Fibroblast of mammary gland (primary cell): ENCODE measurements around the gene SC5D.
A peak's percentile ranks its signal among the peaks of the same experiment; 100 is the strongest.

Experiments used
- DNase-seq: peaks from one replicate; pipeline ENCODE4 v3.0.0-alpha.2; 2010; ENCODE audit warnings: low read depth
- H3K4me3 ChIP-seq: 2 replicates; pipeline ENCODE4 v1.5.1; 2011; ENCODE audit warnings: low read depth, mild to moderate bottlenecking, low read length, moderate library complexity; ENCODE audit not compliant: control insufficient read depth
- TF ChIP-seq, protein P1 (sequence below): conservative IDR thresholded peaks from 2 replicates; pipeline ENCODE4 v1.5.1; 2011; ENCODE audit warnings: low read depth, low read length, inconsistent platforms; ENCODE audit not compliant: control insufficient read depth, insufficient read depth

The SC5D gene

DNA sequence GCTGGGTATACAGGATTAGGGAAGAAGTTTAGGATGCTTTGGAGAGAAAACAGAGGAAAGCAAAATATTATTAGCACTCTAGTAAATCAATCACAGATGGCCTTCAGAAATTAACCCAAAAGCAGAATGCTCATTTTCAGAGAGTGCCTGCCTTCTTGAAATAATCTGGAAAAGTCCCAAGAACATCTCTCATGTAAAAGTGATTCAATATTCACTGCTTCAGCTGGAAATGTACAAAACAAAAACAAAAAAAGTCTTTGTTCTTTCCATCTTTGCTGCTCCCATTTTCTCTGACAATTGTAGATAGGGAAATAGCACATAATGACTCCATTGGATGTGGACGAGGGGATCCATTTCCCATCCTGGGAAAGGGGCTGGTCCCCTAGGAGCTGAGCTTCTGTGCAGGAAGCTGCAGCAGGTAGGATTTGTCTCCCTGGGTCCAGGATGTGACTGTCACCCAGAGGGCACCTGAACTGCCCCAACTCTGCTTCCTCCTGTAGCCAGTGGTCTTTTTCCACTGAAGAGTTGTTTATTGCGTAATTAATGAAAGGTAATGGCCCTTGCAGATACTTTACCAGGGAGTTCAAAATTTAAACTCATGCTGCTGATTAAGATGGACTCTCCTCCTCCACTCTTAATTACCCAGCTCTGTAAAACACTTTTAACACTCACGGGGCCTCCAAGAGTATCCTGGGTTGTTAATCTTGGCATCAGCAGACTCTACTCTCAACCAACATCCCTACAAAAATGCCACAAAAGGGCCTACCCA, 57.9 kb downstream of the SC5D start:
- TF ChIP-seq, protein P1, sequence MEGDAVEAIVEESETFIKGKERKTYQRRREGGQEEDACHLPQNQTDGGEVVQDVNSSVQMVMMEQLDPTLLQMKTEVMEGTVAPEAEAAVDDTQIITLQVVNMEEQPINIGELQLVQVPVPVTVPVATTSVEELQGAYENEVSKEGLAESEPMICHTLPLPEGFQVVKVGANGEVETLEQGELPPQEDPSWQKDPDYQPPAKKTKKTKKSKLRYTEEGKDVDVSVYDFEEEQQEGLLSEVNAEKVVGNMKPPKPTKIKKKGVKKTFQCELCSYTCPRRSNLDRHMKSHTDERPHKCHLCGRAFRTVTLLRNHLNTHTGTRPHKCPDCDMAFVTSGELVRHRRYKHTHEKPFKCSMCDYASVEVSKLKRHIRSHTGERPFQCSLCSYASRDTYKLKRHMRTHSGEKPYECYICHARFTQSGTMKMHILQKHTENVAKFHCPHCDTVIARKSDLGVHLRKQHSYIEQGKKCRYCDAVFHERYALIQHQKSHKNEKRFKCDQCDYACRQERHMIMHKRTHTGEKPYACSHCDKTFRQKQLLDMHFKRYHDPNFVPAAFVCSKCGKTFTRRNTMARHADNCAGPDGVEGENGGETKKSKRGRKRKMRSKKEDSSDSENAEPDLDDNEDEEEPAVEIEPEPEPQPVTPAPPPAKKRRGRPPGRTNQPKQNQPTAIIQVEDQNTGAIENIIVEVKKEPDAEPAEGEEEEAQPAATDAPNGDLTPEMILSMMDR = no peak
- H3K4me3 ChIP-seq = no peak overlapping the region
- no peak for DNase-seq

DNA sequence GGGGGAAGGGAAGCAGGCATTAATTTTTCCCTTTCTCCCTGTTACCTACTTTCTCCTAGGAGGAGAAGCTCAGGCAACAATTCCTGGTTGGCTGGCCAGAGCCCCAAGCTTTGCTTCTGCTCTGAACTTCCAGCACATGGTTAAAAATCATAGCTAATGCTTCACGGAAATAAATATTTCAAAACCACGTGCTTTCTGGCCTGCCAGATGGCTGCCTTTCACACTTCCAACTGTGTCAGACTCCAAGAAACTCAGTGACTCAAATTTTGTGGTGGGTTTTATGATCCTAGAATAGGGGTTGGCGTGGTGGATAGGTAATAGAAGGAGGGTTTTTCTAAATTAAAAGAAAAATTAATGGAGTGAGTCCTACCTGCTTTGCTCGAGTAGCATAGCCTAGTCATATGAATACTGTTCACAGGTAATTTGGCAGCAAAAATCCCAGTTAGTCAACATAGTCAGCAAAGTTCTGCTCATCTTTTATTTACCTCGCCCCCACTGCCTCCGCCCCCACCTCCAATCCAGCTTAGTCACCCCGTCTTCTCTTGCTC, 58.6 kb downstream of the SC5D start:
- DNase-seq = peak; percentile 5
- TF ChIP-seq, protein P1 = no peak
- H3K4me3 ChIP-seq = no peak overlapping the region

DNA sequence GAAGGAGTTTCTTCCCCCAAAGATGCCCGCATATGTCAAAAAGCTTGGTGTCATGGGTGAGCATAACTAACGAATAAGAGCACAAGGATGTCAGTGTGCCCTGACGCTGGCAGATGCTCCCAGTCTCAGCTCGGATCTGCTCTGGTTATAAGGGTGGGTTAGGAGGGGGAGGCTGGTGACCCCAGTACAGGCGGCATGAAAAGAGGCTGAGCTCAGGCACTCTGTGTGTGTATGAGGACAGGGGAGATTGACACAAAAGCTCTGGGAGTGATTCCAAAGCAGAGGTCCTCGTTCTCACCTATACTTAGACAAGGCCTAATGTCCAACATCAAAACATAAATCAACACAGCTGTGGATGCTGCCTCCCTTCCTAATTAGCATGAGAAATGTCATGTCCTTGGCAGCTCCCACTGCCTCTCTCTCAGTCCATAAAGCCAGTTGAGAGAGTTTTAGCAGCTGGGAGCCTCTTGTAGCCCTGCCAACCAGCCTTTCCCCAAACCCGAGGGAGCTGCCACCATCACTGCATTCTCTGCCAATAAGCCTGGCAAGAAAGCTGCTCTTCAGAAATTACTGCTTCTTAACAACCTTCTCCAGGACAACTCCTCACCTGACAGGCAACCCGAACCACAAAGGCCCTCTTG, 59.8 kb downstream of the SC5D start:
- no peak for DNase-seq
- TF ChIP-seq, protein P1 = no peak
- no peak overlapping the region for H3K4me3 ChIP-seq

DNA sequence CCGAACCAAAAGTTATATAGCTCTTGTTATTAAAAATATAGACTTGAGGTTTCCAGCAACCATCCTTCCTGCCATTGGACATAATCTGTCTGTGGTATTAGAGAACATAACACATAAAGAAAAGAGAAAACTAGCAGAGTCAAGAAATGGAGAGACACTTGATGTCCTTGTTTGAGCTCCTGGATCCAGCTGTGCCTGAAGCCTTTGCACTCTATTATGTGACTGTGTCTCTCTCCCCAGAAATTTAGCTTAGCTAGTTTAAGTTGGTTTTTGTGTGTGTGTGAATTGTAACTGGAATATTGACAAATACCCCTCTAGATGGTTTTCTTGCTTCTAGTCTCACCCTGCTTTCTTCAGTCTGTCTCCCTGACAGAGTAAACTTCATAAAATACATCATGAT, 61.6 kb downstream of the SC5D start:
- TF ChIP-seq, protein P1 = no peak
- no peak for DNase-seq
- no peak overlapping the region for H3K4me3 ChIP-seq

DNA sequence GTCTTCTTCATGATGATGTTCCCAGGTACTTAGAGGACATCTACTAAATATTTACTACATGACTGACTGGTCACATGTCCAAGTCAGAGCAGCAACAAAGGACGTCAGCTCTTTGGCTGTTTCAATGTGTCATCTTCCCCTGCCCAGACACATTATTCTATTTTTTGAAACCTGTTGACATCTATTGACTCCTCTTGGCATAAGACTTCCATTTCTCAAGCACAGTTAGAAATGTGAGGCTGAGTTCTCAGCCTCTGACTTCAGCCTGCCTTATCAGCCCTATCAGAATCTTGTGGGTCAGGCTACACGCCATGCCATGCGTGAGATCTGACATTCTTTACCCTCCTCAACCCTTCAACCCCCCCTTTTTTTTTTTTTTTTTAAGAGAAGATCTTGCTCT, 63.8 kb downstream of the SC5D start:
- no peak for DNase-seq
- H3K4me3 ChIP-seq = no peak overlapping the region

More for the DNA sequence above, 63.8 kb downstream of the SC5D start:
- TF ChIP-seq, protein P1 = no peak
